ENCODE results near the gene DDX42. TPM values are rescaled to one million over a fixed set of nuclear protein-coding genes. Genes with fewer than 3 reads are reported as not detected.

The DDX42 gene
- total RNA-seq, 2 donors from 2014 or later = 39.9 to 41.0 TPM

GRCh38 chr17:63828936-63829335 lies 55.0 kb downstream of the DDX42 start:
- TF ChIP-seq CTCF (IDR thresholded peaks at IDR 0.05) = no peak
- peak; percentile 7 for DNase-seq (ENCODE audit: low spot score)
- Histone ChIP-seq H3K4me1 (peaks cover 0 to 32% of the 10 kb centered on the region in 2 donors), H3K9me3 (no peaks in the 10 kb centered on the region), H3K4me3 (no peak overlapping the region), H3K27me3 (no peaks in the 10 kb centered on the region), H3K36me3 (peaks cover 66% of the 10 kb centered on the region), H3K27ac (no peak overlapping the region)

DNA sequence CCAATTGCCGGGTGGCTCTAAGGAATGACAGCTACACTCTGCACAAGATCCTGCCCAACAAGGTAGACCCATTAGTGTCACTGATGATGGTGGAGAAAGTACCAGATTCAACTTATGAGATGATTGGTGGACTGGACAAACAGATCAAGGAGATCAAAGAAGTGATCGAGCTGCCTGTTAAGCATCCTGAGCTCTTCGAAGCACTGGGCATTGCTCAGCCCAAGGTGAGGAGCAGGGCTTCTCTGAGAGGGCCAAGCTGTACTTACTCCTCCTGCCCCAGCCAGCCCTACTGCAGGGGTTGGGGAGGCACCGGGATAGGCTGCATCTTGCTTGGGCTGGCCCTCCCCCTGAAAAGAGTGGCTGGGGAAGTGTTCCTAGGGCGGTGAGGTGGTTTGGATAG lies 56.3 kb downstream of the DDX42 start:
- H3K4me1 ChIP-seq = peaks cover 0 to 41% of the 10 kb centered on the region in 2 donors
- no peak overlapping the region for H3K27ac ChIP-seq
- peaks cover 66% of the 10 kb centered on the region for H3K36me3 ChIP-seq
- H3K9me3 ChIP-seq = no peaks in the 10 kb centered on the region
- DNase-seq (ENCODE audit: low spot score) = no peak
- H3K4me3 ChIP-seq = no peak overlapping the region
- H3K27me3 ChIP-seq = no peaks in the 10 kb centered on the region
- no peak for TF ChIP-seq CTCF (IDR thresholded peaks at IDR 0.05)

DNA sequence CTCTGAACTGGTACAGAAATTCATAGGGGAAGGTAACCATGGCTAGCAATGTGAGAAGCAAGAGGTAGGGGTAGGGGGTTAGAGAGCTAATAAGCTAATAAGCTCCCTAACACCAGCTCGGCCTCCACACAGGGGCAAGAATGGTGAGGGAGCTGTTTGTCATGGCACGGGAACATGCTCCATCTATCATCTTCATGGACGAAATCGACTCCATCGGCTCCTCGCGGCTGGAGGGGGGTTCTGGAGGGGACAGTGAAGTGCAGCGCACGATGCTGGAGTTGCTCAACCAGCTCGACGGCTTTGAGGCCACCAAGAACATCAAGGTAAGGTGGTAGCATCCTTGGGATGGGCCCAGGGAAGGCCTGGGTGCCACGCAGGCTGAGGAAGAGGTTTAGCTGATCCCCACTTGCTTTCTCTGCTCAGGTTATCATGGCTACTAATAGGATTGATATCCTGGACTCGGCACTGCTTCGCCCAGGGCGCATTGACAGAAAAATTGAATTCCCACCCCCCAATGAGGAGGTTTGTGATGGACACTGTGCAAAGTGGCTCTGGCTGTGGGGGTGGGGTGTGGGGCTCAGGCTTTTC lies 57.0 kb downstream of the DDX42 start:
- no peaks in the 10 kb centered on the region for H3K27me3 ChIP-seq
- H3K9me3 ChIP-seq = no peaks in the 10 kb centered on the region
- peaks cover 69% of the 10 kb centered on the region for H3K36me3 ChIP-seq
- no peak for TF ChIP-seq CTCF (IDR thresholded peaks at IDR 0.05)
- no peak overlapping the region for H3K27ac ChIP-seq
- peaks cover 0 to 39% of the 10 kb centered on the region in 2 donors for H3K4me1 ChIP-seq
- H3K4me3 ChIP-seq = no peak overlapping the region
- DNase-seq (ENCODE audit: low spot score) = no peak

GRCh38 chr17:63831505-63831904 lies 57.5 kb downstream of the DDX42 start:
- H3K27ac ChIP-seq = no peak overlapping the region
- DNase-seq (ENCODE audit: low spot score) = no peak
- H3K27me3 ChIP-seq = no peaks in the 10 kb centered on the region
- peaks cover 0 to 34% of the 10 kb centered on the region in 2 donors for H3K4me1 ChIP-seq
- no peak overlapping the region for H3K4me3 ChIP-seq
- H3K36me3 ChIP-seq = peaks cover 74% of the 10 kb centered on the region
- no peaks in the 10 kb centered on the region for H3K9me3 ChIP-seq
- TF ChIP-seq CTCF (IDR thresholded peaks at IDR 0.05) = no peak

- no peak for TF ChIP-seq CTCF (IDR thresholded peaks at IDR 0.05)
- no peak for DNase-seq (ENCODE audit: low spot score)
- H3K36me3 ChIP-seq = peaks cover 79% of the 10 kb centered on the region
- H3K27me3 ChIP-seq = no peaks in the 10 kb centered on the region
- no peak overlapping the region for H3K27ac ChIP-seq
- H3K4me1 ChIP-seq = peaks cover 0 to 35% of the 10 kb centered on the region in 2 donors
- H3K9me3 ChIP-seq = no peaks in the 10 kb centered on the region
- no peak overlapping the region for H3K4me3 ChIP-seq
Measured at GRCh38 chr17:63832014-63832413, 58.0 kb downstream of the DDX42 start.

- no peak for DNase-seq (ENCODE audit: low spot score)
- Histone ChIP-seq H3K36me3 (peaks cover 83% of the 10 kb centered on the region), H3K4me1 (peaks cover 0 to 40% of the 10 kb centered on the region in 2 donors), H3K9me3 (no peaks in the 10 kb centered on the region), H3K4me3 (no peak overlapping the region), H3K27me3 (no peaks in the 10 kb centered on the region), H3K27ac (no peak overlapping the region)
- TF ChIP-seq CTCF (IDR thresholded peaks at IDR 0.05) = no peak
Measured at GRCh38 chr17:63832455-63832854, 58.5 kb downstream of the DDX42 start.

Data from right atrium auricular region (tissue), 2 donors.